ENCODE results near the gene FAM171A2.

Gene FAM171A2

GRCh38 chr17:44363613-44364159, at the start of gene FAM171A2:
FAM171A2 (minus strand) TSS chr17:44363853; CDS start chr17:44363714, 139 bp downstream.
- 0 out of 2 replicates have a peak, but pooled peaks cover 4% of the 10 kb centered on the region for H3K36me3 ChIP-seq (ENCODE audit: control insufficient read depth, insufficient read depth, low read length)
- no peaks in the 10 kb centered on the region for H3K9me3 ChIP-seq (ENCODE audit: control insufficient read depth, insufficient read depth, low read depth, low read length)
- H3K4me3 ChIP-seq (ENCODE audit: low read depth, low read length), result peak within 1 kb of the TSS; percentile 82
- peaks cover 19% of the 10 kb centered on the region for H3K27me3 ChIP-seq (ENCODE audit: control insufficient read depth, insufficient read depth, low read length)
- H3K27ac ChIP-seq (ENCODE audit: low read depth, low read length), result no peak within 1 kb of the TSS
- H3K4me1 ChIP-seq (ENCODE audit: control insufficient read depth, insufficient read depth, low read length), result peaks cover 20% of the 10 kb centered on the region
- peak within 1 kb of the TSS; percentile 74 for H3K9ac ChIP-seq (ENCODE audit: low read length)

- no peak overlapping the region for H3K9ac ChIP-seq (ENCODE audit: low read length)
- no peaks in the 10 kb centered on the region for H3K27me3 ChIP-seq (ENCODE audit: control insufficient read depth, insufficient read depth, low read length)
- H3K36me3 ChIP-seq (ENCODE audit: control insufficient read depth, insufficient read depth, low read length), result peaks cover 13% of the 10 kb centered on the region; the same call in 1 of the 2 replicates
Observed at GRCh38 chr17:44409309-44410028, 45.8 kb upstream of the FAM171A2 start.

GRCh38 chr17:44408786-44409185, 45.1 kb upstream of the FAM171A2 start:
- H3K27ac ChIP-seq (ENCODE audit: low read depth, low read length), result no peak overlapping the region
- H3K9ac ChIP-seq (ENCODE audit: low read length), result no peak overlapping the region
- H3K4me3 ChIP-seq (ENCODE audit: low read depth, low read length), result no peak overlapping the region
- H3K9me3 ChIP-seq (ENCODE audit: control insufficient read depth, insufficient read depth, low read depth, low read length), result no peaks in the 10 kb centered on the region
- H3K27me3 ChIP-seq (ENCODE audit: control insufficient read depth, insufficient read depth, low read length), result no peaks in the 10 kb centered on the region
- no peaks in the 10 kb centered on the region for H3K4me1 ChIP-seq (ENCODE audit: control insufficient read depth, insufficient read depth, low read length)
- peaks cover 16% of the 10 kb centered on the region; the same call in 1 of the 2 replicates for H3K36me3 ChIP-seq (ENCODE audit: control insufficient read depth, insufficient read depth, low read length)

More at GRCh38 chr17:44409309-44410028, 45.8 kb upstream of the FAM171A2 start:
- H3K4me3 ChIP-seq (ENCODE audit: low read depth, low read length), result no peak overlapping the region
- H3K9me3 ChIP-seq (ENCODE audit: control insufficient read depth, insufficient read depth, low read depth, low read length), result no peaks in the 10 kb centered on the region
- no peaks in the 10 kb centered on the region for H3K4me1 ChIP-seq (ENCODE audit: control insufficient read depth, insufficient read depth, low read length)
- no peak overlapping the region for H3K27ac ChIP-seq (ENCODE audit: low read depth, low read length)

GRCh38 chr17:44402564-44403172, 39.0 kb upstream of the FAM171A2 start:
- no peaks in the 10 kb centered on the region for H3K4me1 ChIP-seq (ENCODE audit: control insufficient read depth, insufficient read depth, low read length)
- no peak overlapping the region for H3K27ac ChIP-seq (ENCODE audit: low read depth, low read length)
- H3K9me3 ChIP-seq (ENCODE audit: control insufficient read depth, insufficient read depth, low read depth, low read length), result no peaks in the 10 kb centered on the region
- no peaks in the 10 kb centered on the region for H3K27me3 ChIP-seq (ENCODE audit: control insufficient read depth, insufficient read depth, low read length)
- H3K4me3 ChIP-seq (ENCODE audit: low read depth, low read length), result no peak overlapping the region
- peaks cover 62% of the 10 kb centered on the region for H3K36me3 ChIP-seq (ENCODE audit: control insufficient read depth, insufficient read depth, low read length)
- H3K9ac ChIP-seq (ENCODE audit: low read length), result no peak overlapping the region

GRCh38 chr17:44400226-44400847, 36.7 kb upstream of the FAM171A2 start:
- Histone ChIP-seq H3K27ac (ENCODE audit: low read depth, low read length) (no peak overlapping the region), H3K4me3 (ENCODE audit: low read depth, low read length) (no peak overlapping the region), H3K36me3 (ENCODE audit: control insufficient read depth, insufficient read depth, low read length) (peaks cover 68% of the 10 kb centered on the region), H3K27me3 (ENCODE audit: control insufficient read depth, insufficient read depth, low read length) (no peaks in the 10 kb centered on the region), H3K9ac (ENCODE audit: low read length) (no peak overlapping the region), H3K9me3 (ENCODE audit: control insufficient read depth, insufficient read depth, low read depth, low read length) (no peaks in the 10 kb centered on the region), H3K4me1 (ENCODE audit: control insufficient read depth, insufficient read depth, low read length) (no peaks in the 10 kb centered on the region)

- Histone ChIP-seq H3K36me3 (ENCODE audit: control insufficient read depth, insufficient read depth, low read length) (peaks cover 60% of the 10 kb centered on the region), H3K9me3 (ENCODE audit: control insufficient read depth, insufficient read depth, low read depth, low read length) (no peaks in the 10 kb centered on the region), H3K27me3 (ENCODE audit: control insufficient read depth, insufficient read depth, low read length) (no peaks in the 10 kb centered on the region), H3K27ac (ENCODE audit: low read depth, low read length) (no peak overlapping the region), H3K4me3 (ENCODE audit: low read depth, low read length) (no peak overlapping the region), H3K9ac (ENCODE audit: low read length) (no peak overlapping the region), H3K4me1 (ENCODE audit: control insufficient read depth, insufficient read depth, low read length) (no peaks in the 10 kb centered on the region)
Observed at GRCh38 chr17:44398692-44399691, 35.3 kb upstream of the FAM171A2 start.

GRCh38 chr17:44397479-44398440, 34.1 kb upstream of the FAM171A2 start:
- no peak overlapping the region for H3K4me3 ChIP-seq (ENCODE audit: low read depth, low read length)
- H3K9ac ChIP-seq (ENCODE audit: low read length), result no peak overlapping the region
- 0 out of 2 replicates have a peak, but pooled peaks cover 4% of the 10 kb centered on the region for H3K4me1 ChIP-seq (ENCODE audit: control insufficient read depth, insufficient read depth, low read length)
- no peaks in the 10 kb centered on the region for H3K9me3 ChIP-seq (ENCODE audit: control insufficient read depth, insufficient read depth, low read depth, low read length)
- H3K27ac ChIP-seq (ENCODE audit: low read depth, low read length), result no peak overlapping the region
- peaks cover 56% of the 10 kb centered on the region for H3K36me3 ChIP-seq (ENCODE audit: control insufficient read depth, insufficient read depth, low read length)
- H3K27me3 ChIP-seq (ENCODE audit: control insufficient read depth, insufficient read depth, low read length), result no peaks in the 10 kb centered on the region

GRCh38 chr17:44396946-44397345, 33.3 kb upstream of the FAM171A2 start:
- H3K27ac ChIP-seq (ENCODE audit: low read depth, low read length), result no peak overlapping the region
- H3K4me3 ChIP-seq (ENCODE audit: low read depth, low read length), result no peak overlapping the region
- H3K4me1 ChIP-seq (ENCODE audit: control insufficient read depth, insufficient read depth, low read length), result 0 out of 2 replicates have a peak, but pooled peaks cover 4% of the 10 kb centered on the region
- no peaks in the 10 kb centered on the region for H3K27me3 ChIP-seq (ENCODE audit: control insufficient read depth, insufficient read depth, low read length)
- no peak overlapping the region for H3K9ac ChIP-seq (ENCODE audit: low read length)
- no peaks in the 10 kb centered on the region for H3K9me3 ChIP-seq (ENCODE audit: control insufficient read depth, insufficient read depth, low read depth, low read length)
- peaks cover 51% of the 10 kb centered on the region for H3K36me3 ChIP-seq (ENCODE audit: control insufficient read depth, insufficient read depth, low read length)

- no peaks in the 10 kb centered on the region for H3K9me3 ChIP-seq (ENCODE audit: control insufficient read depth, insufficient read depth, low read depth, low read length)
- no peaks in the 10 kb centered on the region for H3K27me3 ChIP-seq (ENCODE audit: control insufficient read depth, insufficient read depth, low read length)
- H3K36me3 ChIP-seq (ENCODE audit: control insufficient read depth, insufficient read depth, low read length), result peaks cover 32% of the 10 kb centered on the region
- H3K4me3 ChIP-seq (ENCODE audit: low read depth, low read length), result no peak overlapping the region
- no peak overlapping the region for H3K9ac ChIP-seq (ENCODE audit: low read length)
- H3K4me1 ChIP-seq (ENCODE audit: control insufficient read depth, insufficient read depth, low read length), result 0 out of 2 replicates have a peak, but pooled peaks cover 4% of the 10 kb centered on the region
- H3K27ac ChIP-seq (ENCODE audit: low read depth, low read length), result no peak overlapping the region
Observed at GRCh38 chr17:44394833-44395232, 31.2 kb upstream of the FAM171A2 start.
